OCI-M1 (cell line): Measurements from ENCODE around the gene OPA1.

ENCODE experiments used
- DNase-seq: peaks from one replicate; lab custom pipeline; 2025; lab: John Stamatoyannopoulos, UW

Gene OPA1, protein sequence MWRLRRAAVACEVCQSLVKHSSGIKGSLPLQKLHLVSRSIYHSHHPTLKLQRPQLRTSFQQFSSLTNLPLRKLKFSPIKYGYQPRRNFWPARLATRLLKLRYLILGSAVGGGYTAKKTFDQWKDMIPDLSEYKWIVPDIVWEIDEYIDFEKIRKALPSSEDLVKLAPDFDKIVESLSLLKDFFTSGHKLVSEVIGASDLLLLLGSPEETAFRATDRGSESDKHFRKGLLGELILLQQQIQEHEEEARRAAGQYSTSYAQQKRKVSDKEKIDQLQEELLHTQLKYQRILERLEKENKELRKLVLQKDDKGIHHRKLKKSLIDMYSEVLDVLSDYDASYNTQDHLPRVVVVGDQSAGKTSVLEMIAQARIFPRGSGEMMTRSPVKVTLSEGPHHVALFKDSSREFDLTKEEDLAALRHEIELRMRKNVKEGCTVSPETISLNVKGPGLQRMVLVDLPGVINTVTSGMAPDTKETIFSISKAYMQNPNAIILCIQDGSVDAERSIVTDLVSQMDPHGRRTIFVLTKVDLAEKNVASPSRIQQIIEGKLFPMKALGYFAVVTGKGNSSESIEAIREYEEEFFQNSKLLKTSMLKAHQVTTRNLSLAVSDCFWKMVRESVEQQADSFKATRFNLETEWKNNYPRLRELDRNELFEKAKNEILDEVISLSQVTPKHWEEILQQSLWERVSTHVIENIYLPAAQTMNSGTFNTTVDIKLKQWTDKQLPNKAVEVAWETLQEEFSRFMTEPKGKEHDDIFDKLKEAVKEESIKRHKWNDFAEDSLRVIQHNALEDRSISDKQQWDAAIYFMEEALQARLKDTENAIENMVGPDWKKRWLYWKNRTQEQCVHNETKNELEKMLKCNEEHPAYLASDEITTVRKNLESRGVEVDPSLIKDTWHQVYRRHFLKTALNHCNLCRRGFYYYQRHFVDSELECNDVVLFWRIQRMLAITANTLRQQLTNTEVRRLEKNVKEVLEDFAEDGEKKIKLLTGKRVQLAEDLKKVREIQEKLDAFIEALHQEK

DNA sequence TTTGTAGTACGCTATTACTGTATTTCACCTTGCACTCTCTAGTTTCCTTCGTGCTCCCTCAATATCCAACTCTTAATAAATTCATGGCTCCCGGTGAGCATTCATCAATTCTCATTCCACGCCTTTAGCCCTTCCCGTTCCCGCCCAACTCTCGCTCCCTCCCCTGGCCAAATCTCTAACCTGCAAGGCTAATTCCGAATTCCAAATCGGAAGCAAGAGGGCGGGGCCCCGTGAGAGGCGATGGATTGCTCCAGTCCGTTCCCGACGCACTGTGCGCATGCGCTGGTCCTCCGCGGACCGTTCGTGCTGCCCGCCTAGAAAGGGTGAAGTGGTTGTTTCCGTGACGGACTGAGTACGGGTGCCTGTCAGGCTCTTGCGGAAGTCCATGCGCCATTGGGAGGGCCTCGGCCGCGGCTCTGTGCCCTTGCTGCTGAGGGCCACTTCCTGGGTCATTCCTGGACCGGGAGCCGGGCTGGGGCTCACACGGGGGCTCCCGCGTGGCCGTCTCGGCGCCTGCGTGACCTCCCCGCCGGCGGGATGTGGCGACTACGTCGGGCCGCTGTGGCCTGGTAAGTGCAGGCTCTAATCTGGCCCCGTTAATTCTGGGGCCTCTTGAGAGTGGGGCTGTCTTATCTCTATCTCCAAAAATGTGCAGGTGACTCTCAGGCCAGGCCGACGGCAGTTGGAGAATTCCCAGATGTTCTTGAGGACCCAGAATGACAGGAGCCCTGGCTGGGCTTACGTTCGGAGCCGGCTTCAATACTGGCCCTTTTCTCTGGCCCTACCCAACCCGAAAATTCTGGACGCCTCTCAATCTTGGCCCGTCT, at the start of gene OPA1:
Gene OPA1, plus strand, starts transcription at position 368 of the 827 bp plus-strand sequence. Its CDS starts 170 bp downstream, at position 538.
- DNase-seq: peak; percentile 96

DNA sequence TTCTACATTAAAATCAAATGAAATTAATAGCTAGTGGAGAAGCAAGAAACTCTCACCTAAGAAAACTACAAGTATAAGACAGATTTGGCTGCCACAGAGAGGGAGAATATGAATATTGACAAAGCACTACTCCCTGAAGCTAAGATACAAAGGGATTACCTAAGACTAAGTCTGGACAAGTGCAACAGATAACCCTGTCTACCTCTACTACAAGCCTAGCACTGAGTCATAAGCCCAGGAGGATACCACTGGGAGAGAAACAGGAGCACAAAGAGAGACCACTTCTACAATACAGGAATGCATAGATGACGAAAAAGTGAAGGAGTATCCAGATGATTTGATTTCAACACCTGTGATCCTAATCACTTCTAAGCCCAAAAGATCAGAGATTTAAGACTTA, 48.7 kb upstream of the OPA1 start:
- no peak for DNase-seq

DNA sequence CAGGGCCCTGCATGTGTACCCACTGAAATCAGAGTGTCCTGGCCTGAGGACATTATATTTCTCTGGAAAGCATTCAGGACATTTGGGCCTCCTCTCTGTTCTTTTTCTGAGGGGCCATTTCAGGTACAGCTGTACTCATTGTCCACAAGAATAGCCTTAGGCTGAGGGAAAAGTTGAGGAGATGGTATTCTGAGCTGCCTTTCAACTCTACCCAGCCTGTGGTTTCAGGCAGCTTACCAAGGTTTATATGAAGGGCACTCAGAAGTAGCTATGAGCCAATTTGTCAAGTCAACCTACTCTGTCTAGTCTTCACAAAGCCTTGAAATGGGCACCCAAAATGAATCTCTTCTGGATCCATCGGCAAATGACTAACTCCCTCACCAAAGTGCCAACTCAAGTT, 47.7 kb upstream of the OPA1 start:
- DNase-seq: no peak

DNA sequence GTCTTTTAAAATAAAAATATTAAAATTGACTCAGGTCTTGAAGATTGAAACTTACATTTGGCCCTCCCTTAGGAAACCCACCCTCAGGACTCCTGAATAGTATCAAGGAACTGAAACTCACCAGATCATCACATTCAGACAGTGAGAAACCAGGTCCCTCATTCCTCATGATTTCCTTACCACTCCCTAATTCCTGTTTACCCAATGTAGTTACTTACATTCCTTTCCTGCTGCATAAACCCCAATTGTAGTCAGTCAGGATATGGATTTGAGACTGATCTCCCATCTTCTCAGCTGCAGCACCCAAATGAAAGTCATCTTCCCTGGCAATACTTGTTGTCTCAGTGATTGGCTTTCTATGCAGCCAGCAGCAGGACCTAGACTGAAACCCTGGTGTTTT, 46.9 kb upstream of the OPA1 start:
- DNase-seq: peak; percentile 0

DNA sequence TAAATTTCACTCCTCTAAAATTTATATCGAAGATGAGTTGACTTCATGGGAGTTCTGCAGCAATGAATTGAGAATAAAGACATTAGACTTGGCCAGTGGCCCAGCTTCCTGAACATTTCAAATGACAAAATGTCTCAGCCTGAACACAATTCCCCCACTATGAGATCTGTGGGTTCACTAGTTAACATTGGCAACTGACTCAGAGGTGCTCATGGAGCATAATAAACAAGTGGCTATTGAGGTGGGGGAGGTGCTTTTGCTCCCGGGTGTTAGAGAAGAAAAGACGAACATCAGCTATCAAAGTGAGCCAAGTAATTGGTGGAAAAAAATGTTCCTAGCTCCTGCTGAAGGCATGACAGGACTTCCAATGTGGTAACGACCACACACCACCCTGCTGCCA, 44.6 kb upstream of the OPA1 start:
- no peak for DNase-seq

DNA sequence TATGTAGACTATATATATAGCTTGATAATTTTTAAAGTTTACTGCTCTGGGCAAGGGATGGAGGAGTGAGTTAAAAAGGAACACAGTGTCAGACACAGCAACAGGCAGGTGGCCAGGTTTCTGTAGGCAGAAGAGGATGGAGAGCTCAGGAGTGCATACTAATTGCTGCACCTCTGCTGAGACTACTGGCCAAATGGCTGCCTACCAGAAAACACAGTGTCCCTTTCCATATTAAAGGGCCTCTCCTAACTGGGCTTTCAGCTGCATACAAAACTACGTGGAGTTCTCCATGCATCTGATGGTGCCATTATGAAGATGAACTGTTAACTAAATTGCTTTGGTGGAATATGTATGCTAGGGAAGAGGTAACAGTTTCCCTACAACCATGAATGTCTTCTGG, 40.1 kb upstream of the OPA1 start:
- DNase-seq: no peak

DNA sequence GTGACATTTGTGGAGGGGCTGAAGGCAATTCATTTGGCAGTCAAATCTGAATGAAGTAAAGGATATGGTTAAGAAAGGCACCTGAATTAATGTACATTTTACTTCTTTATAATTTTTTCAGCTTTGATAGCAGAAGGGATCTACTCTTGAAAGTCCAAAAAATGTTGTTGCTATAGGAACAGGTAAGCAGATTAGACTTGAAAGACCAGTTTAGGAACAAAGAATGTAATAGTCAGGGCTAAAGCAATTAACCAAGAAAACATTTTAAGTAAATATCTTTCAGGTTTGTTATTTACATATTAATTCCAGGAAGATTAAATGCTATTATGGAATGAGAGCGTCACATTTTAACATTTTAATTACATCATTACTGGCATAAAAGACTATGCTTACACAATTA, 39.4 kb upstream of the OPA1 start:
- no peak for DNase-seq

DNA sequence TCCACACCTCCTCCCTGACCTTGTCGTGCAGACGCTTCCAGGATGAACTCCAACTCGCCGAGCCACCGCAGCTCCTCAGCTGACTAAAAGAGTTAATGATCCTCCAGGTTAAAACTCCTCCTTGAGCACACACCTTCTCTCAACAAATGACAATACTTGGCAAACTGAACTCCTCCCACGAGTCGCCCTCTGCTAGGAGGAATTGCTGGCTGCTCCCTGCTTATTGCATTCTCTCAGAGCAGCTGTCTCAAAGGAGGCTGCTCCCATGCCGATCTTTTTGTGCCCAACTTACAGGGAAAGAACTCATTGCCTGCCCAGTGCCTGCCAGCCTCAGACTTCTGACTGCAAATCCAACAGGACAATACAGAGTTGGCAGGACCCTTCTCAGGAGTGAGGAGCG, 38.2 kb upstream of the OPA1 start, which contains the start of gene ATP13A4:
Gene ATP13A4, minus strand, starts transcription at position 85 of the 400 bp plus-strand sequence. CDS start 96 bp downstream, outside the sequence.
- no peak for DNase-seq

DNA sequence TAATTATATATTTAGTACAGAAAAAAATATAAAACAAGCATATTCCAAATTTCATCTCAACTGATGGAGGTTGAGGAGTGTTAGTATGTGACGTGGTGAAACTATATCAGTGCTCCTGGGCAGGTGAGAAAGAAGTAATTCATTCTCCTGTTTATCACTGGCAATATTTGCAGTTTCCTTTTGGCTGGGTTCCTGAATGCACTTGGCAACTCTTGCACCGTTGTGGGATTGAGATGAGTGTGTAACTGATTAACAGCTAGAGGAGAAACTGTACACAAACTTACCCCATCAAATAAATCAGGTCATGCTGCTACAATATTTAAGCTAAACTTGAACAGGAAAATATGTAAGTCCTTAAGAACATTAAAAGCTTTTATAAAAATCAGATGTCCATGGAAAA, 36.2 kb upstream of the OPA1 start:
- no peak for DNase-seq

DNA sequence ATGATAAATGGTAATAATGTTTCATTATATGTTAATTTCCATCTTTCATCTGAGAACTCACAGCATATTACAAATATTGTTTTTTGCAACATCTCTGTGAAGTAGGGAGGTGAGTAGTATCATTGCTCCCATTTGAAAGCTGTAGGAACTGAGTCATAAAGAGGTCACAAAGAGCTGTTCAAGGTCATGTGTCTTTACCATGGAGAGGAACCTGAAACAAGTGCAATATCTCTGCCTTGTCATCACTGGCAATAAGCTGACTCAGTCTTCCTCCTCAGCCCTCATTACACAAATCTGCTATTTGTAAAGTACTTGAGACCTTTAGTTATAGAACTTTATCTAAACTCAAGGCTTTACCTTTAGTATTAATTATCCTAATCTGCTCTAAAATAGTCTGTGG, 33.9 kb upstream of the OPA1 start:
- no peak for DNase-seq

DNA sequence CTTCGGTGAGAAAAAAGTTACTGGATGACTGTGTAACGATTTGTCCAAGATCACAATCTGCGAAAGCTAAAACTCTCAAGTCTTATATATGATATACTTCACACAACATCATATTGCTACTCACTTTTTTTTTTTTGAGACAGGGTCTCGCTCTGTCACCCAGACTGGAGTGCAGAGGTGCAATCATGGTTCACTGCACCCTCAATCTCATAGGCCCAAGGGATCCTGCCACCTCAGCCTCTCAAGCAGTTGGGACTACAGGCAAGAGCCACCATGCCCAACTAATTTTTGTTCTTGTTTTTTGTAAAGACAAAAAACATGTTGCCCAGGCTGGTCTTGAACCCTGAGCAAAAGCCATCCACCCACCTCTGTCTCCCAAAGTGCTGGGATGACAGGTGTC, 32.9 kb upstream of the OPA1 start:
- DNase-seq: no peak

DNA sequence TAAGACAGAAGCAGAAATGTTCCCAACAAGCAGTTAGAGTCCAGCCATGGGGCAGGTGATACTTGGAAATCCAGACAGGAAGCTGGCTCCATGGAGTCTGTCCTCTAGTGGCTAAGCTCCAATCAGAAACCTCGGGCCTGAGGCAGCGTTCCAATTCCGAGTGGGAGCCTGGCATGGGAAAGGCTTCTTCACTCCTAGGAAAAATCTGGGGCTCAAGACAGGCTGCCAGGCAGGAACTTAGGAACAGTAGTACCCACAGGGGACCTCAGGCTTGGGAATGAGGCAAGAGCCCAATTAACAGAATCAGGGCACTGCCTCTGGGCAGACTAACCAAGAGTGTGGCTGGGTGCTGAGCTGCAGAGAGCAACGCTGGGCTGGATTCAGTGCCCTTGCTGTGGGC, 32.1 kb upstream of the OPA1 start:
- no peak for DNase-seq

DNA sequence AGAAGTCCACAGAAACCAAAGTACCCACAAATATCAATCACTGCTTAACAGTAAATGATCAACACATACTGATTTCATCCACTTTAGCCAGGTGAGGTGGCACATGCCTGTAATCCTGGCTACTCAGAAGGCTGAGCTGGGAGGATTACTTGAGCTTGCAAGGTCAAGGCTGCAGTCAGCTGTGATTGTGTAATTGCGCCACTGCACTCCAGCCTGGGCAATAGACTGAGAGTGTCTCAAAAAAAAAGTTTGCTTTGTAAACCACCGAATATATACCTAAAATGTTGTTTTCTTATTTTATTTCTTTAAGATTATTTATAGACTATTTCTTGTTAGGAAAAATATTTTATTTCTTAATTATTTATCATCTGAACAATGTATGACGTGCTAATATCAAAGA, 29.6 kb upstream of the OPA1 start:
- no peak for DNase-seq

DNA sequence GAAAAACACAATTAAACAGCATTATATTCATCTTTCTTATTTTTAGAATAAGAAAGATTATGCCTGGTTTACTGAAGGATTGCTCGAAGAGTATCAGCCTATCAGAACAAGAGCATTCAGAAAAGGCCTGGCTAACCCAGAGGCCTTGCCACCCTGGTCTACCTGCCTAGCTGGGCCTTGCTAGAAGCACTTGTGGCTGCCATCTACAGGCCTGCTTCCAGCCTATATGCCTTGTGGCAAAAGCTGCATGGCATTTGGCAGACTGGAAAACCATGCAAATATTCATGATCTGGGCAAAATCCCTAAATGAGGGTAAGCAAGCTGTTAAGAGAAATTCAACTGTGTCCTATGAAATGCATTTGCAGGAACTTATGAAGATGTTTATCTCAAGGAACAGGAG, 29.0 kb upstream of the OPA1 start:
- DNase-seq: no peak

DNA sequence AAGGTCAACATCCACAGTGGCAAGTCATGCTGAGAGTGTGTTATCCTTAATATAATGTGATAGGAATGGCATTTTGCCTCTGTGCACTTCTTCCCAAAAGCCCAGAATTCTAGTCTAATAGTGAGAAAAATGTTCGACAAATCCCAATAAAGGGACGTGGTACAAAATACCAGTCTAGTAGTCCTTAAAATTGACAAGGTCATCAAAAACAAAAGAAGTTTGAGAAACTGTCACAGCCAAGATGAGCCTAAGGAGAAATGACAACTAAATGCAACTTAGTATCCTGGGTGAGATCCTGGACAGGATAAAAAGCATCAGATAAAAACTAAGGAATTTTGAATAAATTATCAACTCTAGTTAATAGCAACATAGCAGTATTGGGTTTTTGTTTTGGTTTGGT, 23.9 kb upstream of the OPA1 start:
- no peak for DNase-seq

DNA sequence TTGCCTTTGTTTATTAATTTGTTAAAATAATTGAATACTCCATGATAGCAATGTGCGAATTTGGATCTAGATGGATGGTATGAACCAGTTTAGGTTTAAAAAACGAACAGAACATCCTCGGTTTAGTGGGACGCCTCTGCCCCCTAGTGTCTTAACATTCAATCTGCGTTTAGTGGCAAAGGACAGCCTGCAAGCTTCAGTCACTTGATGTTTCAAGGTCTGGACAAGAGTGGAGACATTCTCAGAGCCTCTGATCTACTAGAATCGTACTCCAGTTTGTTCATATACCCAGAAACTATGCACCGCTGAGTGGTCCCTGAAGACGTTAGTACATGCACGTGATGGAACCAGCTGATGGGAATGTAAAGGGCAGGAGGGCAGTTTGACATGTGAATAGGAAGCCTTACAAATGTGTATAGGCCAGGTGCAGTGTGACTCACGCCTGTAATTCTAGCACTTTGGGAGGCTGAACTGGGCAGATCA, 20.5 kb upstream of the OPA1 start:
- DNase-seq: peak; percentile 77

DNA sequence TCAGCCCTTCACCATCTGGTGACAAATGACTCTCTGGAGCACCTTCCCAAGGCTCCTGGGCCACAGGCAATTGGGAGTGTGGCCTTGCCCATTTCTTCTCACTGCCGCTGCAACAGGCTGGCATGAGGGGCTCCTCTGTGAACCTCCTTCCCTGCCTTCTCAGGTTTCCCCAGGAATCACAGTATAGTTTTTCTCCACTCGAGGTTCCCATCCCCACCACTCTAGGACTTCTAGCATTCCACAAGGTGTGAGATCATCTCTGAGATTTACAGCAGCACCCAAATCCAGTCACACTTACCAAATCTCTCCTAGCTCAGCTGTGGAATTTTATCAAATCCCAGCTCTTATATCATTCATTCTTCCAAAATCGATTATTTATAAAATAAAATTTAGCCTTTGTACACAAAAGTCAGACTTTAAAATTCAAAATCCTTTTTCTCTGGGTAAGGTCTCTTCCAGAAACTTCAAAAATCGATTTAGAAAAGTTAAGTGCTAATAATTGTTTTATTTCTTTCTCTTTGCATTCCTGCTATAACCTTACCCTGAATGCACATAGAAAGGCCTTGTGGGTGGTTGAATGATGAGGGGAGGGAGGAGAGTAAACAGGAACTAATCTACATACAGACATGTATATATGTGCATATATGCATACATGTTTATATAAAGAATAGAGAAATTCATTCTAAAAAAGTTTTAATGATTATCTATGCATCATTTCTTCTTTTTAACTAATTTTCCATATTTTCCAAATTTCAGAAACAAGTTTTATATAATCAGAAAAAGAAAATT, 19.4 kb upstream of the OPA1 start:
- DNase-seq: no peak

DNA sequence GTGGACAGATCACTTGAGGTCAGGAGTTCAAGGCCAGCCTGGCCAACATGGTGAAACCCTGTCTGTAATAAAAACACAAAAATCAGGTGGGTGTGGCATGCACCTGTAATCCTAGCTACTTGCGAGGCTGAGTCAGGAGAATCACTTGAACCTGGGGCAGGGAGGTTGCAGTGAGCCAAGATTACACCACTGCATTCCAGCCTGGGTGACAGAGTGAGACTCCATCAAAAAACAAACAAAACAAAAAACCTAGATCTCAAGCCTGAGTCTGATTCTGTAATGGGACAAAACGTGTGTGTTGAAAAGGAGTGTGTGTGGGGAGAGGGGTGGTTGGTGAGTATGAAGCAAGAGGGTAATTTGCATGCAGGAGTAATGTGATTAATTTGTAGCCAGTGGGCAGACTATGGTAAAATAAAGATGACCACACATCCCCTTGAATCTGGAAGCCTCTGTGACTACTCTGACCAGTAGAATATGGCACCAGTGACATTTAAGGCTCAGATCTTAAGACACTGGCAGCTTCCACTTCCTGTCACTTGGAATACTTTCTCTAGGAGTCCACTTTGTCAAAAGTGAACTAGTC, 18.4 kb upstream of the OPA1 start:
- no peak for DNase-seq

DNA sequence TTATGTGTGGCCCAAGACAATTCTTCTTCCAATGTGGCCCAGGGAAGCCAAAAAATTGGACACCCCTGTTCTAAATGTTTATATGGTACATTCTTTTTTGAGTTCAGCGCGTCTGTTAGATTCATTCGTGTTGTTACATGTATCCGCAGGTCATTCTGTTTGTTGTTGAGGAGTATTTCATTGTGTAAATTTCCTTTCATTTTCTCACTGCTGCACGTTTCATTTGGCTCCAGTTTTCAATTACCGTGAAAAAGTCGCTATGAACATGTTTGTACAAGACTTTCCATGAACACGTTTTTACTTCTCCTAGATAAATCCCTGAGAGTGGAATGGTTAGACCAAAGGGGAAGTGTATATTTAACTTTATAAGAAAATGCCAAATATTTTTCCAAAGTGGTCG, 7.5 kb upstream of the OPA1 start:
- DNase-seq: no peak

DNA sequence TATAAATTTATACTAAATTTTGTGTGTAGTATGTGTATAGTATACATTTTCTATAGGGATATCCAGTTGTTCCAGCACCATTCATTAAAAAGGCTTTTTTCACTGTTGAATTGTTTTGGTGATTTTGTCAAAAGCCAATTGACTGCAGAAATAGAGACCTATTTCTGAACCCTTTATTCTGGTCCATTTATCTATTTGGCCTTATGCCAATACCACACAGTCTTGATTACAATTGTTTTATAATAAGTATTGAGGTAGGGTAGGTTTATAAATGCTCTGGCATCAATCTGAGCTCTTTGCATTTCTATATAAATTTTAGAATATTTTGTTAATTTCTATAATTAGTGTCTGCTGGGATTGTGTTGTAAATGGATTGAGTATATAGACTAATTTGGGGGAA, 6.5 kb upstream of the OPA1 start:
- no peak for DNase-seq

DNA sequence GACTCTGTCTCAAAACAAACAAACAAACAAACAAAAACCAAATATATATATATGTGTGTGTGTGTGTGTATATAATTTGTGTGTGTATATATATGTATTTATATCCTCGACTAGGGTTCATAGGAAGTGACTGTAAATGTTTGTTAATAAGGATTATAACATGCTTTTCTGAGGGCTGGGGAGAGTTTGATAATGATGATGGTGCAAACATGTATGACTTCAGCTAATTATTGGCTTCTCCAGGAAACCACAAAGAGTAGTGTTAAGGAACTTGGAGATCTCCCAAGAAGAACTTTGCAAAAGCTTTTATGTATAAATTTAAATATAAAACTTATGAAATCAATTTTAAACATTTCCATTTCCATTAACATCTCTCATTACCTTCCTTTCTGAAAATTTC, 3.9 kb upstream of the OPA1 start:
- no peak for DNase-seq
